ACC112 (cell line): ENCODE results near the gene TMC1.

Experiments
- H2AFZ ChIP-seq: fragments of 200-600 bp; sonication (generic); one replicate; pipeline ENCODE4 v1.6.0; 2017; ENCODE audit warnings: antibody characterized with exemption, low read length; ENCODE audit not compliant: unreplicated experiment
- H3K27ac ChIP-seq: fragments of 200-600 bp; sonication (generic); 2 replicates; pipeline ENCODE4 v1.5.1; 2014; ENCODE audit warnings: low read depth, mild to moderate bottlenecking, antibody characterized with exemption, low read length, moderate library complexity
- H3K27me3 ChIP-seq: fragments of 200-600 bp; sonication (generic); 2 replicates; pipeline ENCODE4 v1.6.1; 2014; ENCODE audit warnings: mild to moderate bottlenecking, antibody characterized with exemption, low read length, moderate library complexity, mixed read lengths; ENCODE audit not compliant: insufficient read depth
- H3K36me3 ChIP-seq: fragments of 200-600 bp; sonication (generic); 2 replicates; pipeline ENCODE4 v1.6.1; 2016; ENCODE audit warnings: mild to moderate bottlenecking, antibody characterized with exemption, low read length, moderate library complexity, mixed read lengths; ENCODE audit not compliant: insufficient read depth
- H3K4me1 ChIP-seq: fragments of 200-600 bp; sonication (generic); one replicate; pipeline ENCODE4 v1.6.1; 2016; ENCODE audit warnings: low read length, mixed read lengths; ENCODE audit not compliant: insufficient read depth, unreplicated experiment, control insufficient read depth
- H3K4me3 ChIP-seq: fragments of 200-600 bp; sonication (generic); 2 replicates; pipeline ENCODE4 v1.5.1; 2014; ENCODE audit warnings: mild to moderate bottlenecking, low read depth, low read length
- H3K79me2 ChIP-seq: fragments of 200-600 bp; sonication (generic); one replicate; pipeline ENCODE4 v1.6.0; 2016; ENCODE audit warnings: low read length; ENCODE audit not compliant: control insufficient read depth, unreplicated experiment, insufficient read depth

Gene TMC1

DNA sequence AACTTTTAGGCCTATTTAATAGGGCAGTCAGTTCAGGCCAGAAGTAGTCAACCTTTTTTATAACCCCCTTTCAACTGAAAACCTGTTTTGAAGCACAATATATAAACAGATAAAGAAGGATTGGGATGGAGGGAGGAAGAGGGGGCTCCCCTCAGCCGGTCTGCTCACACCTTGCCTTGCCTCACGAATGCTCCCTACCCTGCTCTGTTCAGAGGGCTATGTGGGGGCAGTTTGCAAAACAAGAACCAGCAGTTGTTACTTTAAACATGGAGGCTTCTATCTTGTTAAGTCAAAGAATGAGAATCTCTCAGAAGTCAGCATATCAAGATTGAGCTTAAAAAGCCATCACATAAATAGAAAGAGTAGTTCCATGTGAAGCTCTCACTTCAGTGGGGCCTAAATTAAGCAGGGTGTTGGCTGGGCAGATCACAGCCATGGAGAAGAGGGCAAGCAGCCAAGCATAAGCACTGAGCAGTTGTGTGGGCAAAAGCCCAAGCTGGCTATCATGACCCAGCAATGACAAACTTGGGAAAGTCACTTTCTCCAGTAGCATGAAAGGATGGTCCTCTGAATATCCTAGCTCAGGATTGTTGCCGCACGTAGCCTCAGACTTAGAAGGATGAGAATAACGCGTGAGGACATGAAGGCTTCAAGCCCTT is 360.8 kb downstream of the TMC1 start:
- H3K27ac ChIP-seq: no peak overlapping the region
- no peak overlapping the region for H2AFZ ChIP-seq
- no peaks in the 10 kb centered on the region for H3K27me3 ChIP-seq
- no peaks in the 10 kb centered on the region for H3K36me3 ChIP-seq
- H3K4me3 ChIP-seq: no peak overlapping the region
- no peaks in the 10 kb centered on the region for H3K79me2 ChIP-seq
- H3K4me1 ChIP-seq: no peaks in the 10 kb centered on the region

DNA sequence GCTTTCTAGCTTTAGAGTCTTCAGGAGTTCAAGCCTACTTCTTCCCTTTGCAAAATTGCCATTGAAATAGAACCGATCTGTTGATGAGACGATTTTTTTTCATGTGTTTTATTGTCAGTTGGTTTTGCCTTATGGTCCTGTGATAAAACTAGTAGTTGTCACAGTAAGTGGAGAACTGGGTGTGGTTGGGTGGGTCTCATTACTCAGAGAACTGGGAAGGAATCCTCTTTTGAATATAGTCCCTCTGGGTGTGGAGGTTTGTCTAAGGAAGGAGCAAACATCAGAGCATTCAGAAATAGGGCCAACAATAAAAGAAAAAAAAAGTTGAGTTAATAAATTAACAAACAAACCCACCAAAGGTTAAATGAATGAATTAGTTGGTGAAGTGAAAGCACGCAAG is 362.5 kb downstream of the TMC1 start:
- Histone ChIP-seq H3K36me3 (no peaks in the 10 kb centered on the region), H3K79me2 (no peaks in the 10 kb centered on the region), H2AFZ (no peak overlapping the region), H3K27me3 (no peaks in the 10 kb centered on the region), H3K4me3 (no peak overlapping the region), H3K4me1 (no peaks in the 10 kb centered on the region), H3K27ac (no peak overlapping the region)

DNA sequence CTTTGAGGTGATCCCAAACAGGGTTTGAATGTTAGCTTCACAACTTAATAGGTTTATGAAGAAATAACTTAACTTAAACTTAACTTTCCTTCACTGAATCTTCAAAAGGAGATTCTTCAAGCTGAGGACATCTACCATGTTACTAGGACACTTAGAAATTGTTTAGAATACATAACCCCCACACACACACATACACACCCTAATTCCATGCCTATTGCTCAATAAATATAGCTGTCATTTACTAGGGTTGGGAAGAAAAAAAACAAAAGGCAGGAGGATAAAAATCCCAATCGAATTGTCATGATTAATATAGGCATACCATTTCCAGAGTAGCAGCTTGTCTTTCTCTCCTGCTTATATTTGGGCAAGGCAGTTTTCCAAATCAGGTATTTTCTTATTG is 363.1 kb downstream of the TMC1 start:
- Histone ChIP-seq H3K4me1 (no peaks in the 10 kb centered on the region), H2AFZ (no peak overlapping the region)

More for the DNA sequence above, 363.1 kb downstream of the TMC1 start:
- H3K27ac ChIP-seq: no peak overlapping the region
- H3K36me3 ChIP-seq: no peaks in the 10 kb centered on the region
- H3K27me3 ChIP-seq: no peaks in the 10 kb centered on the region
- no peak overlapping the region for H3K4me3 ChIP-seq
- no peaks in the 10 kb centered on the region for H3K79me2 ChIP-seq
